Measurements from ENCODE around the gene ABCB7.
"Not testable (repeated sequence)": the region's sequence is repeated elsewhere in the genome, so short reads cannot be mapped to it uniquely, and the experiment has no call there.

Gene ABCB7

DNA sequence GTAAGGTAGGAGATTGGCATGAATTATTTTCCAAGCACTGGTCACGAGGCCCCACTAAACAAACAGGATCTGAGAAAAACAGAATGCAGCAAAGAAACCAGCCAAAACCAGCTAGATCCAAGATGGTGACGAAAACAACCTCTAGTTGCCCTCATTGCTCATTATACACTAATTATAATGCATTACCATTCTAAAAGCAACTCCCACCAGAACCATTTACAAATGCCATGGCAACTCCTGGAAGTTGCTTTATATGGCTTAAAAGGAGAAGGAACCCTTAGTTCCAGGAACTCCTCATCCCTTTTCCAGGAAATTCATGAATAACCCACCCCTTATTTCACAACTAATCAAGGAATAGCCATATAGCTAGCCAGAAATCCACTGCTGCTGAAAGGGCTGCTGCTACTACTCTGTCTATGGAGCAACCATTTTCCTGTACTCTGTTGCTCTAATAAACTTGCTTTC is 69.3 kb downstream of the ABCB7 start:
- no peak for DNase-seq

DNA sequence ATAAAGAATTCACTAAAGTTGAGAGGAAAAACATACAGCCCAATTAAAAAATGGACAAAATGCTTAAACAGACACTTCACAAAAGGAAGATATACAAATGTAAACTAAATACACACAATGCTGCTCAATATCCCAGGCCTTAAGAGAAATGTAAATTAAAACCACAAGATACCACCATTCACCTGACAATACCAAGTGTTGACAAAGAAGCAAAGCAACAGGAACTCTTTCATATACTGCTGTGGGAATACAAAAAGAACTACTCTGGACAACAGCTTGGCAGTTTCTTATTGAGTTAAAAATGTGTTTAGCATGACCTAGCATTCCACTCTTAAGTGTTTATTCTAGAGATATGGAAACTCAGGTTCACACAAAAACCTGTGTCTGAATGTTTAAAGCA is 71.3 kb downstream of the ABCB7 start:
- DNase-seq, result no peak

DNA sequence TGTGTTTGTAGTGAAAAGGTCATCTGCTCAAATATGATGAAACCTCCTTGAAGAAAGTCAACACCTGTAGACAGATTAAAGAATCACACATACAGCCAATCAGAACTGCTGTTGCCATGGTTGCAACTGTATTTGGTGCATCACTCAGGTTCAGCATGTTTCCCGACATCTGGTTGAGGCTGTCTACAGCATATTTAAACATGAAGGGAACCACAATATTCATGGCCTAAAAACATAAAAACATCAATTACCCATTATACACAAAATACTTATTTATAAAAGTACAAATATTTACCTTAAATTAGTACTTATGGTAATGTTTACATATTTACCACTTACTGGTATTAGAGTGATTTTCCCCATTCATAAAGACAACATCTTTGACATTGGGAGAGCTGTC is 79.7 kb downstream of the ABCB7 start:
- no peak for DNase-seq

DNA sequence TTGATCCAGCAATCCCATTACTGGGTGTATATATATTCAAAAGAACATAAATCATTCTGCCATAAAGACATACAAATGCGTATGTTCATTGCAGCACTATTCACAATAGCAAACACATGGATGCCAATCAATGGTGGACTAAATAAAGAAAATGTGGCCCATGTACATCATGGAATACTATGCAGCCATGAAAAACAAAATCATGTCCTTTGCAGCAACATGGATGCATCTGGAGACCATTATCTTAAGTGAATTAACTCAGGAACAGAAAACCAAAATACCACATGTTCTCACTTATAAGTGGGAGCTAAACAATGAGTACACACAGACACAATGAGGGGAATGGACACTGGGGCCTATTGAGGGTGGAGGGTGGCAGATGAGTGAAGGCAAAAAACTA is 81.6 kb downstream of the ABCB7 start:
- no peak for DNase-seq

DNA sequence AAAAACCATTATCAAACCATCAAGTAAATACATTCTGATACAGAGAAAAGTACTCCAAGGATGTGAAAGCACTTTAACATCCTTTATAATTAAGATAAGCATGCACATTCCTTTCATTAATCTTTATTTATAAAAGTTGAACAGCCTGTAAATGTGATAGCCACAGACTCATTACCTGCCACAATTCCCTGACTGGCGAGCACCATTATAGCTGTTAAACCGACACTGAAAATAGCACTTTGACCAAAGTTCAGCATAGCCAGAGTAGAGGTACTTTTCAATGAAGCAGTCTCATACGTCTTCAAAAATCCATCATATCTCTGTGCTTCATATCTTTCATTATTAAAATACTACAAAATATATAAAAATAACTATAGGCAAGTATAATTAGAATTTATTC is 84.7 kb downstream of the ABCB7 start:
- no peak for DNase-seq

DNA sequence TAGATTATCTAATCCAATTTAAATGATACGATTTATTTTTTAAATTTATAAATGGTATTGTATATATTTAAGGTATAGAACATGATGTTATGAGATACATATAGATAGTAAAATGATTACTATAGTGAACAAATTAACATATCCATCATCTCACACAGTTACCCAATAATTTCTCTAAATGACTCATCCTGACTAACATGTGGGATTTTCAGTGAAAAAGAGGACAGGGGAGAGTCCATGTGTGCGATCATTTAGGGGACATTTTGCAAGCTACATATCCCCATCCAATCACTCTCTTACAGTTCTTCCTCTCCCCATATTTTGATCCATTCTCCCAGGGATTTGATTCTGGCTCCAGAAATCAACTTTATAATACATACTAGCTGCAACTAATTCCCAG is 88.2 kb downstream of the ABCB7 start:
- no peak for DNase-seq

DNA sequence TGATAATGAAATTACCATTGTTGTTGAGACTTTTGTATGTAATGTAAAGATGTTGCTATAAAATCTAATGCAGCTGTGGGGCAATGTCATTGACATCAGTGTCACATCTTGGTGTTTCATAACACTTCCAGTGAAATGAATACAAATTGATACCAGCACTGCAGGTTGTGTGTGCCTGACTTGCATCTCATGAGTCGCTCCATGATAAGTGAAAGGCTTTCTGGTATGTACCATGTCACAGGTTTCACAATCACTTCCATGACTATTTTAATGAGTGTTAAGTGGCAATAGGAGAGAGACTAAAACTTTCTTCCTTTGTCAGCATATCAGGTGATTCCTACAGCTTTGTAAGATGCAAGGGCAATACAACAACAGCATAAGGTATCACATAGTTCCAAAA is 94.4 kb downstream of the ABCB7 start:
- no peak for DNase-seq

DNA sequence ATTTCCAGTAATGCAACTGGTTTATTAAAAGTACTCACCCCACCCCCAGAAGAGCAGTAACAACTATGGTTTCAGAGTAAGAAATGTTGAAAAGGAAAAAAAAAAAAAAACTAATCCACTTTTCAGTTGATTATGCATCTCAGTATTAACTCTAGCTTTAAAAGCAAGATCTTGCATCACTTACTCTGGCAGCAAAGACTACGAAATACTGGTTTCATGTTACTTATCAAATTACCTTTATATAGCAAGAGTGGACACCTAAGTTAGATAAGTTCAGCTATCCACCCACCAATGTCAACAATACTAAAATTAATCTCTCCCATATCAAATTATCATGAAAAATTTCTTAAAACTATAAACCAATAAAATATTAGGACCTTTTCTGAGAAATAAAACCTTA is 105.0 kb downstream of the ABCB7 start:
- no peak for DNase-seq

DNA sequence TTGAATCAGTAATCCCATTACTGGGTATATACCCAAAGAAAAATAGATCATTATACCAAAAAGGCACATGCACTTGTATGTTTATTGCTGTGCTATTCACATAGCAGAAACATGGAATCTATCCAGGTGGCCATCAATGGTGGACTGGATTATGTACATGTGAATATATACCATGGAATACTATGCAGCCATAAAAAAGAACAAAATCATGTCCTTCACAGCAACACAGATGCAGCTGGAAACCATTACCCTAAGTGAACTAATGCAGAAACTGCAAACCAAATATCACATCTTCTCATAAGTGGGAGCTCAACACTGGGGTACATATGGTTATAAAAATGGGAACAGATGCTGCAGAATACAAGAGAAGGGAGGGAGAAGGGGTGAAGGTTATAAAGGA is 110.7 kb downstream of the ABCB7 start:
- DNase-seq, result no peak

DNA sequence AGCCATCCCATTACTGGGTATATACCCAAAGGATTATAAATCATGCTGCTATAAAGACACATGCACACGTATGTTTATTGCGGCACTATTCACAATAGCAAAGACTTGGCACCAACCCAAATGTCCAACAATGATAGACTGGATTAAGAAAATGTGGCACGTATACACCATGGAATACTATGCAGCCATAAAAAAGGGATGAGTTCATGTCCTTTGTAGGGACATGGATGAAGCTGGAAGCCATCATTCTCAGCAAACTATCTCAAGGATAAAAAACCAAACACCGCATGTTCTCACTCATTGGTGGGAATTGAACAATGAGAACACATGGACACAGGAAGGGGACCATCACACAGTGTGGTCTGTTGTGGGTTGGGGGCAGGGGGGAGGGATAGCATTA is 111.9 kb downstream of the ABCB7 start:
- DNase-seq, result not testable (repeated sequence)

DNA sequence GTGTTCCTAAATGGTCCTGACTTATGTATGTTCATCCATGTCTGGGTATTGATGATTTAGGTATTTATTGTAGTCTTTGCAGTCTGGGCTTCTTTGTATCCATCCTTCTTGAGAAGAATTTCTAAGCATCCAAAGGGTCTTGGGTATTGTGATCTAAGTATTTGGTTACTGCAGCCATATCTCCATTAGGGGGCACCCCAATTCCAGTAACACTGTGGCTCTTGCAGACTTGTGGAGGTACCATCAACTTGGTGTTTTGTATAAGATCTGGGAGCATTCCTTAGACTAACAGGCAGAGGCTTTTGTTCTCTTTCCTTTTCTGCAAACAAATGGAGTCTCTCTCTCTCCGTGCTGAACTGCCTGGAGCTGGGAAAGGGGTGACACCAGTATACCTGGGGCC is 117.2 kb downstream of the ABCB7 start:
- DNase-seq, result no peak
